Measurements from ENCODE around the gene ZFYVE28. TPM values are rescaled to one million over a fixed set of nuclear protein-coding genes. Genes with fewer than 3 reads are reported as not detected.

ZFYVE28 gene
- total RNA-seq, 2 experiments from 2014 or later = 26.2 to 28.0 TPM

DNA sequence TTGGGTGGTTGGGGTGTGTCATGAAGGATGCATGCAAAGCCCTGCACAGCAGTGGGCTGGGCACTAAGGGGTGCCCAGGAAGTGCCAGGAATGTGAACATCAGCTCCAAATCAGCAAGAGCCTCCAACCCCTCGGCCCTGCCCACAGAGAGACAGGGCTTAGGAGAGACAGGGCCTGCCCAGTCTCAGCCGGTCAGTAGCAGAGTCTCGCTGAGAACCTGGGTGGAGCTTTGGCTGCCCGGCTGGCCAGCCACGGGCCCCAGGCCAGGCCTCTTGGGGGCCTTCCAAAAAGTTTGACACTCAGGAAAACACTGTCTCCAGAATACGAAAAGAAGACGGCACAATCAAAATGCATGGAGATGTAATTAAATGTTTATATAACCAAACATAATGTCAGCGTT is 152.3 kb downstream of the ZFYVE28 start:
- Mint-ChIP-seq H3K27ac (no peak overlapping the region), H3K4me1 (ENCODE audit: low read depth) (no peaks in the 10 kb centered on the region)
- CTCF ChIA-PET = no interaction called here

DNA sequence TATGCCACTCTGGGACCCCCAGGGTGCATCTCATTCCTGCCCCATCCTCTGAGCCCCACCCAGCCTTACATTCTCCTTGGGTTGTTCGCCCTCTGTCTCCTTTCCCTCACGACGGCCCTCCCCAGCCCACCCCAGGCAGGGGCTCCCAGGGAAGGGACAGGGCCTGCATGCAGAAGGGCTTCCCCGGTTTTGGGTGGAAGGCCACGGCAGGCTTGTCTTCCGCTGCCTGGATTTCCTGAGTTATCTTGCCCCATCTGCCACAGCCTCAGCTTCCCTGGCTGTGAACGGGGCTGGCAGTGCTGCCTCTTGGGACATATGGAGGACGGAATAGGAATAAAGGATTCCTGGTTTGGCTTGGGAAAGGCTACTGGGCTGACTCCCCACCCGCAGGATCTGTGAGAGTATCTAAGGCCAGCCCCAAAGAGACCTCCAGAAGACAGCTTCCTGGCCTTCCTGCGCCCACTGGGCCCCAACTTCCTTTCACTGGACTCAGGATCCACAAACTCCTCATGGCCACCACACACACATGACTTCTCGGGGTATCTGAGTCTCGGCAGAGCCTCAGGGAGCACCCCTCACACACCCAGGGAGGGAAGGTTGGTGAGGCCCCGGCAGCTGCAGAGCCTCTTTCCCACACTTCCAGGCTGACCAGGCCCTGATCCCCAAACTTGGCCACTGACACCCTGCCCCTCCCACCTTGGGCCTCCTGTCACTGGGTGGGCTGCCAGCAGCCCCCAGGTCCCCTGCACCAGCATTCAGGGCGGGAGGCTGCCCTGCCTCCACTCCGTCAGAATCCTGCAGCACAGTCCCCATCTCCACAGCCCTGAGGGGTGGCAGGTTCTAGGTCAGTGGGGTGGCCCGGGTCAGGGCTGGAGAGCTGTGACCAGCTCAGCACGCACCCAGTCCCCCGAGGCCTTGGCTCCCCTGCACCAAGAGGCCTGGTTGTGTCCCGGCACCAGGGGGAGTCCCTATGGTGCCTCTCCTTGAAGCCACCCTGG is 153.0 kb downstream of the ZFYVE28 start:
- H3K27me3 Mint-ChIP-seq = no peaks in the 10 kb centered on the region
- Histone ChIP-seq H3K36me3 (ENCODE audit: insufficient read depth, low read length) (no peaks in the 10 kb centered on the region), H3K9me3 (ENCODE audit: control insufficient read depth in 1 of 2, insufficient read depth in 1 of 2, low read length in 2 of 2) (no peaks in the 10 kb centered on the region), H3K4me3 (ENCODE audit: low read length) (no peak overlapping the region), H3K4me1 (ENCODE audit: insufficient read depth, low read length) (peaks cover 22% of the 10 kb centered on the region), H3K27me3 (ENCODE audit: control insufficient read depth in 1 of 2, insufficient read depth in 2 of 2, low read length in 2 of 2) (no peaks in the 10 kb centered on the region), H3K27ac (ENCODE audit: low read depth in 1 of 2, low read length in 2 of 2) (no peak overlapping the region)
- H3K27ac Mint-ChIP-seq = no peak overlapping the region
- no peak for DNase-seq
- H3K36me3 Mint-ChIP-seq (ENCODE audit: low read depth) = peaks cover 4% of the 10 kb centered on the region
- ATAC-seq (ENCODE audit: poor library complexity) = no peak
- H3K9me3 Mint-ChIP-seq = no peaks in the 10 kb centered on the region
- TF ChIP-seq, protein P1, sequence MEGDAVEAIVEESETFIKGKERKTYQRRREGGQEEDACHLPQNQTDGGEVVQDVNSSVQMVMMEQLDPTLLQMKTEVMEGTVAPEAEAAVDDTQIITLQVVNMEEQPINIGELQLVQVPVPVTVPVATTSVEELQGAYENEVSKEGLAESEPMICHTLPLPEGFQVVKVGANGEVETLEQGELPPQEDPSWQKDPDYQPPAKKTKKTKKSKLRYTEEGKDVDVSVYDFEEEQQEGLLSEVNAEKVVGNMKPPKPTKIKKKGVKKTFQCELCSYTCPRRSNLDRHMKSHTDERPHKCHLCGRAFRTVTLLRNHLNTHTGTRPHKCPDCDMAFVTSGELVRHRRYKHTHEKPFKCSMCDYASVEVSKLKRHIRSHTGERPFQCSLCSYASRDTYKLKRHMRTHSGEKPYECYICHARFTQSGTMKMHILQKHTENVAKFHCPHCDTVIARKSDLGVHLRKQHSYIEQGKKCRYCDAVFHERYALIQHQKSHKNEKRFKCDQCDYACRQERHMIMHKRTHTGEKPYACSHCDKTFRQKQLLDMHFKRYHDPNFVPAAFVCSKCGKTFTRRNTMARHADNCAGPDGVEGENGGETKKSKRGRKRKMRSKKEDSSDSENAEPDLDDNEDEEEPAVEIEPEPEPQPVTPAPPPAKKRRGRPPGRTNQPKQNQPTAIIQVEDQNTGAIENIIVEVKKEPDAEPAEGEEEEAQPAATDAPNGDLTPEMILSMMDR (IDR thresholded peaks at IDR 0.05) = no peak
- CTCF ChIA-PET = interaction anchor here (0.5 kb wide), 1 partner anchor 175 kb away, joined by 3 read pairs; no protein-coding TSS in a partner anchor
- H3K4me3 Mint-ChIP-seq = peak overlapping the region; percentile 11
- POLR2A ChIA-PET = interaction anchor here (0.9 to 3.6 kb wide), 3 partner anchors 17 to 204 kb away, joined by 3 to 65 read pairs (median 3); partner anchors contain the start of gene RNF4
- intact Hi-C loops (cut with DNase I, micrococcal nuclease) = loop anchor here in 1 of 2 experiments (10.0 kb wide), 1 partner anchor 669 kb away; no protein-coding TSS in a partner anchor
- H3K4me1 Mint-ChIP-seq (ENCODE audit: low read depth) = no peaks in the 10 kb centered on the region

More for the DNA sequence above, 152.3 kb downstream of the ZFYVE28 start:
- POLR2A ChIA-PET = interaction anchor here (0.9 kb wide), 1 partner anchor 23 kb away, joined by 3 read pairs; no protein-coding TSS in a partner anchor
- TF ChIP-seq, protein P1 (IDR thresholded peaks at IDR 0.05) = no peak
- Histone ChIP-seq H3K27ac (ENCODE audit: low read depth in 1 of 2, low read length in 2 of 2) (no peak overlapping the region), H3K27me3 (ENCODE audit: control insufficient read depth in 1 of 2, insufficient read depth in 2 of 2, low read length in 2 of 2) (no peaks in the 10 kb centered on the region), H3K9me3 (ENCODE audit: control insufficient read depth in 1 of 2, insufficient read depth in 1 of 2, low read length in 2 of 2) (no peaks in the 10 kb centered on the region), H3K4me3 (ENCODE audit: low read length) (no peak overlapping the region), H3K36me3 (ENCODE audit: insufficient read depth, low read length) (peaks cover 2% of the 10 kb centered on the region), H3K4me1 (ENCODE audit: insufficient read depth, low read length) (peaks cover 14% of the 10 kb centered on the region)
- no peak for DNase-seq
- Mint-ChIP-seq H3K4me3 (no peak overlapping the region), H3K27me3 (no peaks in the 10 kb centered on the region), H3K9me3 (no peaks in the 10 kb centered on the region), H3K36me3 (ENCODE audit: low read depth) (peaks cover 4% of the 10 kb centered on the region)
- intact Hi-C loops (cut with DNase I, micrococcal nuclease) = loop anchor here in 1 of 2 experiments (10.0 kb wide), 1 partner anchor 669 kb away; no protein-coding TSS in a partner anchor
- ATAC-seq (ENCODE audit: poor library complexity) = no peak

DNA sequence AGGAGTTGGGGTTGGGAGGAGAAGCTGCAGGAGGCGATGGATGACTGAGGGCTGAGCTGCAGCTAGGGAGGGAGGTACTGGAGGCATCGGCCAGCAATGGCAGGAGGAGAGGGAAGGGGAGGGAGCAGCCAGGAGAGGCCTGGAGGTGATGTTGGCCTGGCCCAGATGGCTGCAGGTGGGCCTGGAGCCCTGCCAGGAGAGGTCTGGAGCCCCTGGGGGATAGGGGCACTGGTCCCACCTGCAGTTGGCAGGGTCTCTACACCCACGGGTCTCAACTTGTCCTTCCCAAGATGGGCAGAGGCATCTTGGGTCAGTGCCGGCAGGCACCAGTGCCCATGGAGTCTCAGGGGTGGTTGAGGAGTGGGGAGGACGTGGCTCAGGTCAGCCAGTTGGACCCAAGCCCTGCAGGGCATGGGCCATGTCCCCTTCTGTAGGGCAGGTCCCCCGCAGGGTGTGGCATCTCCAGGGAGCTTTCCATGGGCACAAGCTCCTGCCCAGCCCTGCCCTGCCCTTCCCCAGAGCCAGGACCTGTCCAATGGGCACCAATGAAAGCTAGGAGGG is 153.9 kb downstream of the ZFYVE28 start:
- TF ChIP-seq, protein P1 (IDR thresholded peaks at IDR 0.05) = no peak
- Mint-ChIP-seq H3K27me3 (no peaks in the 10 kb centered on the region), H3K27ac (no peak overlapping the region), H3K4me3 (no peak overlapping the region), H3K4me1 (ENCODE audit: low read depth) (no peaks in the 10 kb centered on the region), H3K9me3 (no peaks in the 10 kb centered on the region), H3K36me3 (ENCODE audit: low read depth) (peaks cover 4% of the 10 kb centered on the region)
- Histone ChIP-seq H3K27ac (ENCODE audit: low read depth in 1 of 2, low read length in 2 of 2) (peak overlapping the region in 1 of 2 donors; percentile 4), H3K36me3 (ENCODE audit: insufficient read depth, low read length) (peaks cover 8% of the 10 kb centered on the region), H3K9me3 (ENCODE audit: control insufficient read depth in 1 of 2, insufficient read depth in 1 of 2, low read length in 2 of 2) (no peaks in the 10 kb centered on the region), H3K4me1 (ENCODE audit: insufficient read depth, low read length) (peaks cover 30% of the 10 kb centered on the region), H3K27me3 (ENCODE audit: control insufficient read depth in 1 of 2, insufficient read depth in 2 of 2, low read length in 2 of 2) (no peaks in the 10 kb centered on the region), H3K4me3 (ENCODE audit: low read length) (no peak overlapping the region)
- CTCF ChIA-PET = interaction anchor here (1.6 kb wide), 1 partner anchor 17 kb away, joined by 3 read pairs; no protein-coding TSS in a partner anchor
- POLR2A ChIA-PET = interaction anchor here (0.9 to 3.6 kb wide), 2 partner anchors 17 to 205 kb away, joined by 3 to 65 read pairs; partner anchors contain the start of gene RNF4
- intact Hi-C loops (cut with DNase I, micrococcal nuclease) = loop anchor here in 1 of 2 experiments (5.0 to 10.0 kb wide), 3 partner anchors 98 to 670 kb away; partner anchors contain the start of gene NELFA
- no peak for ATAC-seq (ENCODE audit: poor library complexity)
- DNase-seq = no peak

Measured in CD4-positive, alpha-beta T cell (primary cell).